ENCODE measurements around the gene RPL28. TPM values are rescaled to one million over a fixed set of nuclear protein-coding genes. Genes with fewer than 3 reads are reported as not detected.

Gene RPL28
- total and polyA plus RNA-seq, 7 experiments from 2014 or later, result 740 to 3,799 (median 2,729) TPM

GRCh38 chr19:55358493-55358892 is 27.2 kb upstream of the RPL28 start:
- no peaks in the 10 kb centered on the region for H3K9me3 Mint-ChIP-seq
- H3K27ac Mint-ChIP-seq, result no peak overlapping the region
- no peak overlapping the region for H3K4me3 Mint-ChIP-seq
- H3K27ac ChIP-seq (ENCODE audit: low read depth, low read length), result no peak overlapping the region
- no peaks in the 10 kb centered on the region for H3K9me3 ChIP-seq (ENCODE audit: control insufficient read depth in 2 of 3, low read length in 3 of 3)
- H3K4me1 ChIP-seq (ENCODE audit: control insufficient read depth in 2 of 2, insufficient read depth in 2 of 2, low read length in 2 of 2), result peaks cover 1 to 3% of the 10 kb centered on the region in 2 donors
- no peaks in the 10 kb centered on the region for H3K36me3 Mint-ChIP-seq
- ChIA-PET POLR2A (no interaction called here), CTCF (interaction anchor here (1.2 kb wide), 1 partner anchor 40 kb away, joined by 4 read pairs; no protein-coding TSS in a partner anchor)
- H3K4me3 ChIP-seq (ENCODE audit: low read length), result no peak overlapping the region
- peaks cover 0 to 9% (median 5%) of the 10 kb centered on the region in 7 donors for H3K4me1 Mint-ChIP-seq
- no peaks in the 10 kb centered on the region for H3K27me3 ChIP-seq (ENCODE audit: control insufficient read depth in 2 of 2, insufficient read depth in 2 of 2, low read length in 2 of 2)
- H3K27me3 Mint-ChIP-seq, result peaks cover 0 to 29% (median 12%) of the 10 kb centered on the region in 5 donors
- intact Hi-C loops (cut with micrococcal nuclease), result no loop called here
- DNase-seq, result no peak
- no peak for ATAC-seq
- H3K36me3 ChIP-seq (ENCODE audit: control insufficient read depth in 2 of 3, insufficient read depth in 3 of 3, low read length in 3 of 3), result no peaks in the 10 kb centered on the region

GRCh38 chr19:55358943-55359908 is 26.5 kb upstream of the RPL28 start:
- DNase-seq (no peak), ATAC-seq (no peak)
- no peak overlapping the region for H3K4me3 ChIP-seq (ENCODE audit: low read length)
- Mint-ChIP-seq H3K4me1 (peaks cover 0 to 5% (median under 1%) of the 10 kb centered on the region in 7 donors), H3K36me3 (no peaks in the 10 kb centered on the region), H3K4me3 (no peak overlapping the region), H3K27ac (no peak overlapping the region), H3K9me3 (no peaks in the 10 kb centered on the region), H3K27me3 (peaks cover 0 to 25% (median 12%) of the 10 kb centered on the region in 5 donors)
- no peak overlapping the region for H3K27ac ChIP-seq (ENCODE audit: low read depth, low read length)
- POLR2A ChIA-PET, result no interaction called here
- intact Hi-C loops (cut with micrococcal nuclease), result no loop called here
- H3K4me1 ChIP-seq (ENCODE audit: control insufficient read depth in 2 of 2, insufficient read depth in 2 of 2, low read length in 2 of 2), result no peaks in the 10 kb centered on the region
- CTCF ChIA-PET, result interaction anchor here (1.2 kb wide), 1 partner anchor 40 kb away, joined by 4 read pairs; no protein-coding TSS in a partner anchor
- no peaks in the 10 kb centered on the region for H3K36me3 ChIP-seq (ENCODE audit: control insufficient read depth in 2 of 3, insufficient read depth in 3 of 3, low read length in 3 of 3)
- H3K27me3 ChIP-seq (ENCODE audit: control insufficient read depth in 2 of 2, insufficient read depth in 2 of 2, low read length in 2 of 2), result no peaks in the 10 kb centered on the region
- H3K9me3 ChIP-seq (ENCODE audit: control insufficient read depth in 2 of 3, low read length in 3 of 3), result no peaks in the 10 kb centered on the region

- Histone ChIP-seq H3K9me3 (ENCODE audit: control insufficient read depth in 2 of 3, low read length in 3 of 3) (no peaks in the 10 kb centered on the region), H3K4me1 (ENCODE audit: control insufficient read depth in 2 of 2, insufficient read depth in 2 of 2, low read length in 2 of 2) (no peaks in the 10 kb centered on the region), H3K36me3 (ENCODE audit: control insufficient read depth in 2 of 3, insufficient read depth in 3 of 3, low read length in 3 of 3) (no peaks in the 10 kb centered on the region), H3K27me3 (ENCODE audit: control insufficient read depth in 2 of 2, insufficient read depth in 2 of 2, low read length in 2 of 2) (no peaks in the 10 kb centered on the region), H3K4me3 (ENCODE audit: low read length) (no peak overlapping the region), H3K27ac (ENCODE audit: low read depth, low read length) (no peak overlapping the region)
- H3K4me1 Mint-ChIP-seq, result peaks cover 0 to 2% (median 0%) of the 10 kb centered on the region in 7 donors
- H3K9me3 Mint-ChIP-seq, result no peaks in the 10 kb centered on the region
- peaks cover 0 to 20% (median 7%) of the 10 kb centered on the region in 5 donors for H3K27me3 Mint-ChIP-seq
- DNase-seq (no peak), ATAC-seq (no peak)
- ChIA-PET CTCF (interaction anchor here (0.5 kb wide), 1 partner anchor 22 kb away, joined by 5 read pairs; no protein-coding TSS in a partner anchor), POLR2A (no interaction called here)
- intact Hi-C loops (cut with micrococcal nuclease), result no loop called here
- H3K36me3 Mint-ChIP-seq, result no peaks in the 10 kb centered on the region
- no peak overlapping the region for H3K4me3 Mint-ChIP-seq
- no peak overlapping the region for H3K27ac Mint-ChIP-seq
Measured at GRCh38 chr19:55360902-55361301, 24.8 kb upstream of the RPL28 start.

- no peak for ATAC-seq
- H3K4me3 ChIP-seq (ENCODE audit: low read length), result no peak overlapping the region
- Mint-ChIP-seq H3K27me3 (peaks cover 0 to 9% (median 3%) of the 10 kb centered on the region in 5 donors), H3K27ac (no peak overlapping the region), H3K9me3 (no peaks in the 10 kb centered on the region), H3K4me1 (peaks cover 0 to 2% (median 0%) of the 10 kb centered on the region in 7 donors), H3K4me3 (no peak overlapping the region), H3K36me3 (no peaks in the 10 kb centered on the region)
- intact Hi-C loops (cut with micrococcal nuclease), result no loop called here
- POLR2A ChIA-PET, result no interaction called here
- no peaks in the 10 kb centered on the region for H3K36me3 ChIP-seq (ENCODE audit: control insufficient read depth in 2 of 3, insufficient read depth in 3 of 3, low read length in 3 of 3)
- no peaks in the 10 kb centered on the region for H3K4me1 ChIP-seq (ENCODE audit: control insufficient read depth in 2 of 2, insufficient read depth in 2 of 2, low read length in 2 of 2)
- H3K9me3 ChIP-seq (ENCODE audit: control insufficient read depth in 2 of 3, low read length in 3 of 3), result no peaks in the 10 kb centered on the region
- no peak for DNase-seq
- no peaks in the 10 kb centered on the region for H3K27me3 ChIP-seq (ENCODE audit: control insufficient read depth in 2 of 2, insufficient read depth in 2 of 2, low read length in 2 of 2)
- CTCF ChIA-PET, result no interaction called here
- H3K27ac ChIP-seq (ENCODE audit: low read depth, low read length), result no peak overlapping the region
Measured at GRCh38 chr19:55362174-55362989, 23.4 kb upstream of the RPL28 start.

- DNase-seq (no peak), ATAC-seq (no peak)
- Histone ChIP-seq H3K27me3 (ENCODE audit: control insufficient read depth in 2 of 2, insufficient read depth in 2 of 2, low read length in 2 of 2) (no peaks in the 10 kb centered on the region), H3K36me3 (ENCODE audit: control insufficient read depth in 2 of 3, insufficient read depth in 3 of 3, low read length in 3 of 3) (no peaks in the 10 kb centered on the region), H3K4me1 (ENCODE audit: control insufficient read depth in 2 of 2, insufficient read depth in 2 of 2, low read length in 2 of 2) (no peaks in the 10 kb centered on the region), H3K9me3 (ENCODE audit: control insufficient read depth in 2 of 3, low read length in 3 of 3) (no peaks in the 10 kb centered on the region), H3K27ac (ENCODE audit: low read depth, low read length) (no peak within 1 kb of the TSS), H3K4me3 (ENCODE audit: low read length) (no peak within 1 kb of the TSS)
- H3K4me1 Mint-ChIP-seq, result peaks cover 0 to 2% (median 0%) of the 10 kb centered on the region in 7 donors
- POLR2A ChIA-PET, result no interaction called here
- H3K9me3 Mint-ChIP-seq, result no peaks in the 10 kb centered on the region
- CTCF ChIA-PET, result no interaction called here
- peaks cover 0 to 14% (median 4%) of the 10 kb centered on the region in 5 donors for H3K27me3 Mint-ChIP-seq
- no peak within 1 kb of the TSS for H3K4me3 Mint-ChIP-seq
- no peaks in the 10 kb centered on the region for H3K36me3 Mint-ChIP-seq
- H3K27ac Mint-ChIP-seq, result no peak within 1 kb of the TSS
- intact Hi-C loops (cut with micrococcal nuclease), result no loop called here
Measured at GRCh38 chr19:55362990-55363716, 22.6 kb upstream of the RPL28 start, which contains the start of gene GARIN5B. Gene GARIN5B (minus strand): TSS chr19:55363260. CDS start chr19:55363066, 194 bp downstream.

- no peak overlapping the region for H3K4me3 ChIP-seq (ENCODE audit: low read length)
- Mint-ChIP-seq H3K4me1 (peaks cover 2 to 6% (median 4%) of the 10 kb centered on the region in 7 donors), H3K27ac (no peak overlapping the region), H3K4me3 (no peak overlapping the region), H3K27me3 (peaks cover 4 to 28% (median 9%) of the 10 kb centered on the region in 5 donors), H3K9me3 (no peaks in the 10 kb centered on the region), H3K36me3 (no peaks in the 10 kb centered on the region)
- H3K27me3 ChIP-seq (ENCODE audit: control insufficient read depth in 2 of 2, insufficient read depth in 2 of 2, low read length in 2 of 2), result peaks cover 3 to 5% of the 10 kb centered on the region in 2 donors
- intact Hi-C loops (cut with micrococcal nuclease), result no loop called here
- ChIA-PET CTCF (no interaction called here), POLR2A (interaction anchor here (0.6 kb wide), 1 partner anchor 327 kb away, joined by 3 read pairs; no protein-coding TSS in a partner anchor)
- DNase-seq, result no peak
- H3K4me1 ChIP-seq (ENCODE audit: control insufficient read depth in 2 of 2, insufficient read depth in 2 of 2, low read length in 2 of 2), result no peaks in the 10 kb centered on the region
- ATAC-seq, result no peak
- H3K9me3 ChIP-seq (ENCODE audit: control insufficient read depth in 2 of 3, low read length in 3 of 3), result no peaks in the 10 kb centered on the region
- H3K36me3 ChIP-seq (ENCODE audit: control insufficient read depth in 2 of 3, insufficient read depth in 3 of 3, low read length in 3 of 3), result no peaks in the 10 kb centered on the region
- H3K27ac ChIP-seq (ENCODE audit: low read depth, low read length), result no peak overlapping the region
Measured at GRCh38 chr19:55365245-55365644, 20.5 kb upstream of the RPL28 start.
